Left lung (tissue), 10 donors: Measurements from ENCODE around the gene WNT3A. TPM values are rescaled to one million over a fixed set of nuclear protein-coding genes. Genes with fewer than 3 reads are reported as not detected.

ENCODE experiments used
- ATAC-seq: fragments of 200-7000 bp; cut with Tn5 transposase; one replicate; pipeline ENCODE4 v1.9.1; 2020; ENCODE audit warnings: moderate library complexity
- DNase-seq, 4 donors: peaks; one replicate each; pipeline ENCODE4 v3.0.0-alpha.2; 2013 to 2020
- H3K27ac ChIP-seq, 2 donors: fragments of 200-600 bp; sonication (generic) in 1 of 2; one replicate each; pipeline versions ENCODE4 v1.5.0 to v1.8.0; 2020 to 2021
- H3K27me3 ChIP-seq, 2 donors: fragments of 200-600 bp; sonication (generic) in 1 of 2; one replicate each; pipeline versions ENCODE4 v1.5.0 to v1.8.0; 2020 to 2021
- H3K36me3 ChIP-seq, 2 donors: fragments of 200-600 bp; sonication (generic) in 1 of 2; one replicate each; pipeline versions ENCODE4 v1.5.0 to v1.8.0; 2020 to 2021
- H3K4me1 ChIP-seq, 2 donors: fragments of 200-600 bp; one replicate each; pipeline ENCODE4 v1.8.0; 2021
- H3K4me3 ChIP-seq, 2 donors: fragments of 200-600 bp; sonication (generic) in 1 of 2; one replicate each; pipeline versions ENCODE4 v1.5.0 to v1.8.0; 2020 to 2021; ENCODE audit warnings: mild to moderate bottlenecking in 1 of 2
- H3K9me3 ChIP-seq, 2 donors: fragments of 200-600 bp; sonication (generic) in 1 of 2; one replicate each; pipeline versions ENCODE4 v1.5.0 to v1.8.0; 2020 to 2021
- intact Hi-C, 2 donors: fragments of 100-400 bp; cut with DNase I; formaldehyde crosslinking; loops; one replicate each; pipeline versions ENCODE4 v1.11.2 to v1.14.2; 2022
- polyA plus RNA-seq, 6 donors: library from polyadenylated mRNA; unstranded; fragments of 120-200 nt; gene quantifications; one replicate each; pipeline ENCODE4 v1.2.1, GENCODE V29; 2013; ENCODE audit not compliant: insufficient read length in 6 of 6
- total RNA-seq, 2 donors: library from RNA; stranded (reverse); fragmentation: NEBNext Ultra II Directional; extraction: Animal tissue kit (Norgen Biotek cat#: 25700); gene quantifications; one replicate each; pipeline ENCODE4 v1.2.1, GENCODE V29; 2021
- TF ChIP-seq, protein P1 (sequence below), 2 donors: fragments of 200-600 bp; sonication (generic) in 1 of 2; IDR thresholded peaks; one replicate each; pipeline versions ENCODE4 v1.5.0 to v1.8.0; 2021; ENCODE audit warnings: antibody characterized with exemption in 2 of 2
- donor health status: DM: no; HTN: yes; CAD: no.
- donor health status: DM: no; HTN: no; CAD: no.

The WNT3A gene
- total and polyA plus RNA-seq, 8 donors: 0.06 to 1.5 (median 0.11) TPM; not detected in 2

DNA sequence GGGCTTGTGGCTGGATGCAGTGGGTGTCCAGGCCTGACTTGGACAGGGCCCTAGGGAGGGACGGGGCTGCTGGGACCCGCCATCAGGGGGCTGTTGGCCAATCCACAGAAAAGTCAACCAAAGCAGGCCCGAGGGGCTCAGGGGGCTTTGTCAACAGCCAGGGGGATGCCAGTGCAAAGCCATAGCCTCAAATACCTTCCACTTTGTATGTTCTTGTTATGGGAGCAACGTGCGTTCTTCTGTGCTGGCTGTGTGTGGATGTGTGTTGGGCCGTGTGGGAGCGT is 40.3 kb downstream of the WNT3A start:
- H3K36me3 ChIP-seq: no peaks in the 10 kb centered on the region
- TF ChIP-seq, protein P1, sequence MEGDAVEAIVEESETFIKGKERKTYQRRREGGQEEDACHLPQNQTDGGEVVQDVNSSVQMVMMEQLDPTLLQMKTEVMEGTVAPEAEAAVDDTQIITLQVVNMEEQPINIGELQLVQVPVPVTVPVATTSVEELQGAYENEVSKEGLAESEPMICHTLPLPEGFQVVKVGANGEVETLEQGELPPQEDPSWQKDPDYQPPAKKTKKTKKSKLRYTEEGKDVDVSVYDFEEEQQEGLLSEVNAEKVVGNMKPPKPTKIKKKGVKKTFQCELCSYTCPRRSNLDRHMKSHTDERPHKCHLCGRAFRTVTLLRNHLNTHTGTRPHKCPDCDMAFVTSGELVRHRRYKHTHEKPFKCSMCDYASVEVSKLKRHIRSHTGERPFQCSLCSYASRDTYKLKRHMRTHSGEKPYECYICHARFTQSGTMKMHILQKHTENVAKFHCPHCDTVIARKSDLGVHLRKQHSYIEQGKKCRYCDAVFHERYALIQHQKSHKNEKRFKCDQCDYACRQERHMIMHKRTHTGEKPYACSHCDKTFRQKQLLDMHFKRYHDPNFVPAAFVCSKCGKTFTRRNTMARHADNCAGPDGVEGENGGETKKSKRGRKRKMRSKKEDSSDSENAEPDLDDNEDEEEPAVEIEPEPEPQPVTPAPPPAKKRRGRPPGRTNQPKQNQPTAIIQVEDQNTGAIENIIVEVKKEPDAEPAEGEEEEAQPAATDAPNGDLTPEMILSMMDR (IDR thresholded peaks at IDR 0.05): no peak
- ATAC-seq (no peak), DNase-seq (no peak)
- H3K27ac ChIP-seq: no peak overlapping the region
- intact Hi-C loops: no loop called here
- no peaks in the 10 kb centered on the region for H3K4me1 ChIP-seq
- peaks cover 0 to 3% of the 10 kb centered on the region in 2 donors for H3K27me3 ChIP-seq
- no peaks in the 10 kb centered on the region for H3K9me3 ChIP-seq
- no peak overlapping the region for H3K4me3 ChIP-seq

GRCh38 chr1:228048120-228048519 is 41.3 kb downstream of the WNT3A start:
- Histone ChIP-seq H3K36me3 (no peaks in the 10 kb centered on the region), H3K4me3 (no peak overlapping the region), H3K27ac (no peak overlapping the region), H3K9me3 (no peaks in the 10 kb centered on the region), H3K4me1 (no peaks in the 10 kb centered on the region), H3K27me3 (peaks cover 0 to 11% of the 10 kb centered on the region in 2 donors)
- DNase-seq (no peak), ATAC-seq (no peak)
- intact Hi-C loops: no loop called here
- TF ChIP-seq, protein P1 (IDR thresholded peaks at IDR 0.05): no peak

DNA sequence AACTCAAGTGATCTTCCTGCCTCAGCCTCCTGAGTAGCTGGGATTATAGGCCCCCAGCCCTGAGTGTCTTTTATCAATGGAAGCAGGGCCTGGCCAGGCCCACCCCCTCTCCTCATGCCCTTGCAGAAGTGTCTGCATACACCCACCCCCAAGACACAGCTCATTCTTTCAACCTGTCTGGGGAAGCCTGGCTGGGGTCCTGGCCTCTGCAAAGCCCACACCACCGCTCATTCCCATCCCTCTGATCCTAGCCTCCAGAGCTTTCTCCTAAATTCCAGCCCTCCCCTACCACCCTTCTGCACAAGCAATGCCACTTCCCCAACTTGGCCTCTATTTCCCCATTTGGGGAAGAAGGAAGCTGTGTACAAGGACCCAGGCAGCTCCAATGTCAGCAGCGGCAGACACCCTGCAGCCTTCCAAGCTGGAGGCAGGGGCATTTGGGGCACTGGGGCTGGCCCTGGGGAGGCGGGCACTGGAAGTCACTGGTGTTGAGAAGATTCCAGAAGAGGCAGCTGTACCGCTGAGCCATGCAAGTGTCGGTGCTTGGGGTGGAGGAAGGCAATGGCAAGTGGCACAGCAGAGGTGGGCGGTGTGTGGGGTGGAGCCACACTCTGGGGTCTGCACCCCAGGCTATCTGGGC is 42.0 kb downstream of the WNT3A start:
- Histone ChIP-seq H3K27me3 (peaks cover 0 to 18% of the 10 kb centered on the region in 2 donors), H3K4me3 (no peak overlapping the region), H3K36me3 (no peaks in the 10 kb centered on the region), H3K4me1 (no peaks in the 10 kb centered on the region), H3K9me3 (no peaks in the 10 kb centered on the region), H3K27ac (no peak overlapping the region)
- intact Hi-C loops: no loop called here
- DNase-seq: peak in 1 of 4 donors; percentile 50
- no peak for ATAC-seq
- TF ChIP-seq, protein P1 (IDR thresholded peaks at IDR 0.05): no peak

DNA sequence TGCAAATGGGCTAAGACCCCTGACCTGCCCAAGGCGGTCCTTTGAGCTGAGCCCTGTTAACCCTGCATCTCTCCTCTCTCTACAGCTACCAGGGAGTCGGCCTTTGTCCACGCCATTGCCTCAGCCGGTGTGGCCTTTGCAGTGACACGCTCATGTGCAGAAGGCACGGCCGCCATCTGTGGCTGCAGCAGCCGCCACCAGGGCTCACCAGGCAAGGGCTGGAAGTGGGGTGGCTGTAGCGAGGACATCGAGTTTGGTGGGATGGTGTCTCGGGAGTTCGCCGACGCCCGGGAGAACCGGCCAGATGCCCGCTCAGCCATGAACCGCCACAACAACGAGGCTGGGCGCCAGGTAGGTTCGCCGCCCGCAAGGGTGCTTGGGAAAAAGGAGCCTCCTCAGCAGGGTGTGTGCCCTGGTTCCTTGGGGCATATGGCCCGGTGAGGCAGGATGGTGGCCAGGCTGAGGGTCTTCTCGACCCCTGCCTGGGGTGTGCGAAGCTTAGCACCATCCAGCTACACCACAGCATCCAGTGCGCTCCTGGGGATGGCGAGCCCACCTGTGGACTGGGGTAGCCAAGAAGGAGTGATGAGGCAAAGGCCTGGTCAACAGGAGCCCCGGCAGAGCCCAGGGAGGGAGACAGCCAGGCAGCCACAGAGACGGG is 43.9 kb downstream of the WNT3A start:
- ATAC-seq (no peak), DNase-seq (peak in 2 of 4 donors; percentile 24 to 61)
- no peaks in the 10 kb centered on the region for H3K9me3 ChIP-seq
- H3K27ac ChIP-seq: no peak overlapping the region
- H3K4me1 ChIP-seq: no peaks in the 10 kb centered on the region
- H3K27me3 ChIP-seq: peaks cover 0 to 27% of the 10 kb centered on the region in 2 donors
- TF ChIP-seq, protein P1 (IDR thresholded peaks at IDR 0.05): no peak
- H3K36me3 ChIP-seq: no peaks in the 10 kb centered on the region
- no peak overlapping the region for H3K4me3 ChIP-seq
- intact Hi-C loops: no loop called here

GRCh38 chr1:228058172-228058948 is 51.6 kb downstream of the WNT3A start:
- DNase-seq: peak in 1 of 4 donors; percentile 65
- Histone ChIP-seq H3K27ac (no peak overlapping the region), H3K36me3 (no peaks in the 10 kb centered on the region), H3K4me3 (peak overlapping the region in 1 of 2 donors; percentile 42), H3K9me3 (no peaks in the 10 kb centered on the region), H3K4me1 (peaks cover 11 to 20% of the 10 kb centered on the region in 2 donors), H3K27me3 (peaks cover 26 to 90% of the 10 kb centered on the region in 2 donors)
- intact Hi-C loops: no loop called here
- TF ChIP-seq, protein P1 (IDR thresholded peaks at IDR 0.05): no peak
- ATAC-seq: no peak
